GM12878 (cell line): ENCODE results near the gene MAD1L1. TPM values are rescaled to one million over a fixed set of nuclear protein-coding genes. Genes with fewer than 3 reads are reported as not detected.

Experiments used
- BACH1 ChIP-seq: fragments of 450-650 bp; IDR thresholded peaks from 2 replicates; pipeline ENCODE4 v1.6.1; 2017; ENCODE audit warnings: mild to moderate bottlenecking, borderline replicate concordance
- IKZF1 ChIP-seq: fragments of 450-650 bp; conservative IDR thresholded peaks from 2 replicates; pipeline ENCODE4 v1.6.1; 2017; ENCODE audit warnings: antibody characterized with exemption, mild to moderate bottlenecking
- IKZF2 ChIP-seq, 2 experiments: fragments of 450-650 bp; IDR thresholded peaks; 2 replicates each; pipeline ENCODE4 v1.6.1; 2017; ENCODE audit warnings: mild to moderate bottlenecking in 2 of 2, moderate library complexity in 2 of 2
- KLF5 ChIP-seq: fragments of 450-650 bp; IDR thresholded peaks from 2 replicates; pipeline ENCODE4 v1.6.1; 2014; ENCODE audit warnings: mild to moderate bottlenecking; ENCODE audit not compliant: partially characterized antibody
- MEF2B ChIP-seq: fragments of 450-650 bp; IDR thresholded peaks from 2 replicates; pipeline ENCODE4 v1.6.1; 2018; ENCODE audit warnings: mild to moderate bottlenecking, moderate library complexity; ENCODE audit not compliant: partially characterized antibody, poor library complexity, severe bottlenecking
- RELA ChIP-seq: fragments of 450-650 bp; IDR thresholded peaks from 2 replicates; pipeline ENCODE4 v1.8.0; 2014; ENCODE audit warnings: borderline replicate concordance; ENCODE audit not compliant: partially characterized antibody
- RUNX3 ChIP-seq: IDR thresholded peaks from 2 replicates; pipeline ENCODE4 v1.6.1; 2012; ENCODE audit warnings: low read length, inconsistent platforms
- TBL1XR1 ChIP-seq: IDR thresholded peaks from 2 replicates; pipeline ENCODE4 v1.6.1; 2012; ENCODE audit warnings: low read depth, low read length, improper control_type of control experiment
- ZNF384 ChIP-seq: IDR thresholded peaks from 2 replicates; pipeline ENCODE4 v1.6.1; 2012; ENCODE audit warnings: low read depth, mild to moderate bottlenecking, low read length, improper control_type of control experiment, borderline replicate concordance
- polyA plus RNA-seq, 11 experiments: library from polyadenylated mRNA; depleted of rRNA in 4 of 11; unstranded in 6 of 11; stranded (reverse) in 5 of 11; fragments of >200 nt; fragmentation: Nextera tagmentation in 4 of 11; fragmentation: Illumina TruSeq in 1 of 11; extraction: Ambion mirVana in 4 of 11; extraction: Trizol in 1 of 11; gene quantifications; 1 replicate in 1 of 11; 2 replicates in 10 of 11; pipeline versions ENCODE4 v1.2.1 to v1.2.3, GENCODE V29; 2011 to 2016; ENCODE audit warnings: inconsistent platforms in 2 of 11, missing spikeins in 2 of 11, low read depth in 1 of 11
- total RNA-seq, 4 experiments: library from RNA; depleted of rRNA in 3 of 4; stranded (reverse); fragments of >200 nt in 3 of 4; fragmentation: Illumina TruSeq in 1 of 4; extraction: Trizol in 1 of 4; gene quantifications; 2 replicates each; pipeline versions ENCODE4 v1.2.1 to v1.2.3, GENCODE V29; 2013 to 2021
- TF ChIP-seq, protein P1 (sequence below): fragments of 450-650 bp; IDR thresholded peaks from 2 replicates; pipeline ENCODE4 v1.6.1; 2017; ENCODE audit warnings: mild to moderate bottlenecking, moderate library complexity
- TF ChIP-seq, protein P2 (sequence below): fragments of 450-650 bp; IDR thresholded peaks from 2 replicates; pipeline ENCODE4 v1.6.1; 2016; ENCODE audit warnings: mild to moderate bottlenecking
- TF ChIP-seq, protein P3 (sequence below): fragments of 450-650 bp; formaldehyde crosslinking; IDR thresholded peaks from 2 replicates; pipeline ENCODE4 v1.5.0; 2022; ENCODE audit warnings: mild to moderate bottlenecking, missing genetic modification characterization
- TF ChIP-seq, protein P4 (sequence below): fragments of 450-650 bp; IDR thresholded peaks from 2 replicates; pipeline ENCODE4 v1.6.1; 2017; ENCODE audit warnings: low read depth, mild to moderate bottlenecking, moderate library complexity
- TF ChIP-seq, protein P5 (sequence below): fragments of 450-650 bp; IDR thresholded peaks from 2 replicates; pipeline ENCODE4 v1.6.1; 2017; ENCODE audit warnings: borderline replicate concordance
- TF ChIP-seq, protein P6 (sequence below): IDR thresholded peaks from 2 replicates; pipeline ENCODE4 v1.6.1; 2012; ENCODE audit warnings: low read depth, low read length, improper control_type of control experiment

The MAD1L1 gene
- total and polyA plus RNA-seq, 10 of the 15 experiments (the other 5 are each of a cell fraction or from before 2014, with no cell fraction given) = 2.2 to 76.8 (median 38.3) TPM

DNA sequence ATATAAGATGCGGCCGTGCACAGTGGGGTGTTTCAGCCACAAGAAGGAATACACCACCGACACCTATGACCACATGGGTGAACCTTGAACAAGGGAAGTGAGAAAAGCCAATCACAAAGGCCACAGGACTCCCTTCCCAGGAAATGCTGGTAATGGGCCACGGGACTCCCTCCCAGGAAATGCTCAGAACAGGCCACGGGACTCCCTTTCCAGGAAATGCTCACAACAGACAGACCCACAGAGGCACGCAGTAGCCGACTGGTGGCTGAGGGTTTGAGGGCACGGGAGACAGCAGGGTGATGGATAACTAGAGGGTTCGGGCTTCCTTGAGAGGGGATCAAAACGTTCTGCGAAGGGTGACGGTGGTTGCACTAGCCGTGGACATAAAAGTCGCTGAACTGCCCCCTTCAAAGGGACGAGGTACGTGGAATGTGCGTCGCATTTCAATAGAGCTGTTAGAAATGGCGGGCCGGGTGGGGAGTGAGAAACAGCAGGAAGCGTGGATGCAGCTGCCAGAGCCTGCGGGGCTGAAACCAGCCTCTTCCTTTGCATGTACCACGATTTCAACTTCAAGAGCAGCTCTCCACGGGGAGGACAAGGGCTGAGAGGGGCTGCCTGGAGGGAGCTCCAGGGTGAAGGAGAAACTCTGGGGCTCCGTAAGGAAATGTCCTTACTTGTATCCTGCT is 288.7 kb downstream of the MAD1L1 start (continued):
- TF ChIP-seq, protein P1, sequence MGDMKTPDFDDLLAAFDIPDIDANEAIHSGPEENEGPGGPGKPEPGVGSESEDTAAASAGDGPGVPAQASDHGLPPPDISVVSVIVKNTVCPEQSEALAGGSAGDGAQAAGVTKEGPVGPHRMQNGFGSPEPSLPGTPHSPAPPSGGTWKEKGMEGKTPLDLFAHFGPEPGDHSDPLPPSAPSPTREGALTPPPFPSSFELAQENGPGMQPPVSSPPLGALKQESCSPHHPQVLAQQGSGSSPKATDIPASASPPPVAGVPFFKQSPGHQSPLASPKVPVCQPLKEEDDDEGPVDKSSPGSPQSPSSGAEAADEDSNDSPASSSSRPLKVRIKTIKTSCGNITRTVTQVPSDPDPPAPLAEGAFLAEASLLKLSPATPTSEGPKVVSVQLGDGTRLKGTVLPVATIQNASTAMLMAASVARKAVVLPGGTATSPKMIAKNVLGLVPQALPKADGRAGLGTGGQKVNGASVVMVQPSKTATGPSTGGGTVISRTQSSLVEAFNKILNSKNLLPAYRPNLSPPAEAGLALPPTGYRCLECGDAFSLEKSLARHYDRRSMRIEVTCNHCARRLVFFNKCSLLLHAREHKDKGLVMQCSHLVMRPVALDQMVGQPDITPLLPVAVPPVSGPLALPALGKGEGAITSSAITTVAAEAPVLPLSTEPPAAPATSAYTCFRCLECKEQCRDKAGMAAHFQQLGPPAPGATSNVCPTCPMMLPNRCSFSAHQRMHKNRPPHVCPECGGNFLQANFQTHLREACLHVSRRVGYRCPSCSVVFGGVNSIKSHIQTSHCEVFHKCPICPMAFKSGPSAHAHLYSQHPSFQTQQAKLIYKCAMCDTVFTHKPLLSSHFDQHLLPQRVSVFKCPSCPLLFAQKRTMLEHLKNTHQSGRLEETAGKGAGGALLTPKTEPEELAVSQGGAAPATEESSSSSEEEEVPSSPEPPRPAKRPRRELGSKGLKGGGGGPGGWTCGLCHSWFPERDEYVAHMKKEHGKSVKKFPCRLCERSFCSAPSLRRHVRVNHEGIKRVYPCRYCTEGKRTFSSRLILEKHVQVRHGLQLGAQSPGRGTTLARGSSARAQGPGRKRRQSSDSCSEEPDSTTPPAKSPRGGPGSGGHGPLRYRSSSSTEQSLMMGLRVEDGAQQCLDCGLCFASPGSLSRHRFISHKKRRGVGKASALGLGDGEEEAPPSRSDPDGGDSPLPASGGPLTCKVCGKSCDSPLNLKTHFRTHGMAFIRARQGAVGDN = no peak
- TF ChIP-seq, protein P2, sequence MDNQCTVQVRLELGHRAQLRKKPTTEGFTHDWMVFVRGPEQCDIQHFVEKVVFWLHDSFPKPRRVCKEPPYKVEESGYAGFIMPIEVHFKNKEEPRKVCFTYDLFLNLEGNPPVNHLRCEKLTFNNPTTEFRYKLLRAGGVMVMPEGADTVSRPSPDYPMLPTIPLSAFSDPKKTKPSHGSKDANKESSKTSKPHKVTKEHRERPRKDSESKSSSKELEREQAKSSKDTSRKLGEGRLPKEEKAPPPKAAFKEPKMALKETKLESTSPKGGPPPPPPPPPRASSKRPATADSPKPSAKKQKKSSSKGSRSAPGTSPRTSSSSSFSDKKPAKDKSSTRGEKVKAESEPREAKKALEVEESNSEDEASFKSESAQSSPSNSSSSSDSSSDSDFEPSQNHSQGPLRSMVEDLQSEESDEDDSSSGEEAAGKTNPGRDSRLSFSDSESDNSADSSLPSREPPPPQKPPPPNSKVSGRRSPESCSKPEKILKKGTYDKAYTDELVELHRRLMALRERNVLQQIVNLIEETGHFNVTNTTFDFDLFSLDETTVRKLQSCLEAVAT = no peak
- TF ChIP-seq IKZF2 (IDR thresholded peaks at IDR 0.05) = peak; percentile 41 to 62; a peak in 2 of 4 replicates
- TF ChIP-seq, protein P3, sequence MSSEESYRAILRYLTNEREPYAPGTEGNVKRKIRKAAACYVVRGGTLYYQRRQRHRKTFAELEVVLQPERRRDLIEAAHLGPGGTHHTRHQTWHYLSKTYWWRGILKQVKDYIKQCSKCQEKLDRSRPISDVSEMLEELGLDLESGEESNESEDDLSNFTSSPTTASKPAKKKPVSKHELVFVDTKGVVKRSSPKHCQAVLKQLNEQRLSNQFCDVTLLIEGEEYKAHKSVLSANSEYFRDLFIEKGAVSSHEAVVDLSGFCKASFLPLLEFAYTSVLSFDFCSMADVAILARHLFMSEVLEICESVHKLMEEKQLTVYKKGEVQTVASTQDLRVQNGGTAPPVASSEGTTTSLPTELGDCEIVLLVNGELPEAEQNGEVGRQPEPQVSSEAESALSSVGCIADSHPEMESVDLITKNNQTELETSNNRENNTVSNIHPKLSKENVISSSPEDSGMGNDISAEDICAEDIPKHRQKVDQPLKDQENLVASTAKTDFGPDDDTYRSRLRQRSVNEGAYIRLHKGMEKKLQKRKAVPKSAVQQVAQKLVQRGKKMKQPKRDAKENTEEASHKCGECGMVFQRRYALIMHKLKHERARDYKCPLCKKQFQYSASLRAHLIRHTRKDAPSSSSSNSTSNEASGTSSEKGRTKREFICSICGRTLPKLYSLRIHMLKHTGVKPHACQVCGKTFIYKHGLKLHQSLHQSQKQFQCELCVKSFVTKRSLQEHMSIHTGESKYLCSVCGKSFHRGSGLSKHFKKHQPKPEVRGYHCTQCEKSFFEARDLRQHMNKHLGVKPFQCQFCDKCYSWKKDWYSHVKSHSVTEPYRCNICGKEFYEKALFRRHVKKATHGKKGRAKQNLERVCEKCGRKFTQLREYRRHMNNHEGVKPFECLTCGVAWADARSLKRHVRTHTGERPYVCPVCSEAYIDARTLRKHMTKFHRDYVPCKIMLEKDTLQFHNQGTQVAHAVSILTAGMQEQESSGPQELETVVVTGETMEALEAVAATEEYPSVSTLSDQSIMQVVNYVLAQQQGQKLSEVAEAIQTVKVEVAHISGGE (CRISPR knock-in tag) = no peak
- no peak for TF ChIP-seq BACH1
- no peak for TF ChIP-seq ZNF384
- TF ChIP-seq RUNX3 = peak; percentile 26; the same call in 1 of the 2 replicates
- TF ChIP-seq, protein P4, sequence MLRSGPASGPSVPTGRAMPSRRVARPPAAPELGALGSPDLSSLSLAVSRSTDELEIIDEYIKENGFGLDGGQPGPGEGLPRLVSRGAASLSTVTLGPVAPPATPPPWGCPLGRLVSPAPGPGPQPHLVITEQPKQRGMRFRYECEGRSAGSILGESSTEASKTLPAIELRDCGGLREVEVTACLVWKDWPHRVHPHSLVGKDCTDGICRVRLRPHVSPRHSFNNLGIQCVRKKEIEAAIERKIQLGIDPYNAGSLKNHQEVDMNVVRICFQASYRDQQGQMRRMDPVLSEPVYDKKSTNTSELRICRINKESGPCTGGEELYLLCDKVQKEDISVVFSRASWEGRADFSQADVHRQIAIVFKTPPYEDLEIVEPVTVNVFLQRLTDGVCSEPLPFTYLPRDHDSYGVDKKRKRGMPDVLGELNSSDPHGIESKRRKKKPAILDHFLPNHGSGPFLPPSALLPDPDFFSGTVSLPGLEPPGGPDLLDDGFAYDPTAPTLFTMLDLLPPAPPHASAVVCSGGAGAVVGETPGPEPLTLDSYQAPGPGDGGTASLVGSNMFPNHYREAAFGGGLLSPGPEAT = no peak
- TF ChIP-seq MEF2B = no peak
- no peak for TF ChIP-seq TBL1XR1
- TF ChIP-seq, protein P5, sequence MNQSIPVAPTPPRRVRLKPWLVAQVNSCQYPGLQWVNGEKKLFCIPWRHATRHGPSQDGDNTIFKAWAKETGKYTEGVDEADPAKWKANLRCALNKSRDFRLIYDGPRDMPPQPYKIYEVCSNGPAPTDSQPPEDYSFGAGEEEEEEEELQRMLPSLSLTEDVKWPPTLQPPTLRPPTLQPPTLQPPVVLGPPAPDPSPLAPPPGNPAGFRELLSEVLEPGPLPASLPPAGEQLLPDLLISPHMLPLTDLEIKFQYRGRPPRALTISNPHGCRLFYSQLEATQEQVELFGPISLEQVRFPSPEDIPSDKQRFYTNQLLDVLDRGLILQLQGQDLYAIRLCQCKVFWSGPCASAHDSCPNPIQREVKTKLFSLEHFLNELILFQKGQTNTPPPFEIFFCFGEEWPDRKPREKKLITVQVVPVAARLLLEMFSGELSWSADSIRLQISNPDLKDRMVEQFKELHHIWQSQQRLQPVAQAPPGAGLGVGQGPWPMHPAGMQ = no peak
- TF ChIP-seq KLF5 = no peak
- TF ChIP-seq, protein P6, sequence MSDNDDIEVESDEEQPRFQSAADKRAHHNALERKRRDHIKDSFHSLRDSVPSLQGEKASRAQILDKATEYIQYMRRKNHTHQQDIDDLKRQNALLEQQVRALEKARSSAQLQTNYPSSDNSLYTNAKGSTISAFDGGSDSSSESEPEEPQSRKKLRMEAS = no peak
- TF ChIP-seq RELA = no peak
- peak; percentile 45; the same call in 1 of the 2 replicates for TF ChIP-seq IKZF1
